ENCODE measurements around the gene RASSF4.

The RASSF4 gene

DNA sequence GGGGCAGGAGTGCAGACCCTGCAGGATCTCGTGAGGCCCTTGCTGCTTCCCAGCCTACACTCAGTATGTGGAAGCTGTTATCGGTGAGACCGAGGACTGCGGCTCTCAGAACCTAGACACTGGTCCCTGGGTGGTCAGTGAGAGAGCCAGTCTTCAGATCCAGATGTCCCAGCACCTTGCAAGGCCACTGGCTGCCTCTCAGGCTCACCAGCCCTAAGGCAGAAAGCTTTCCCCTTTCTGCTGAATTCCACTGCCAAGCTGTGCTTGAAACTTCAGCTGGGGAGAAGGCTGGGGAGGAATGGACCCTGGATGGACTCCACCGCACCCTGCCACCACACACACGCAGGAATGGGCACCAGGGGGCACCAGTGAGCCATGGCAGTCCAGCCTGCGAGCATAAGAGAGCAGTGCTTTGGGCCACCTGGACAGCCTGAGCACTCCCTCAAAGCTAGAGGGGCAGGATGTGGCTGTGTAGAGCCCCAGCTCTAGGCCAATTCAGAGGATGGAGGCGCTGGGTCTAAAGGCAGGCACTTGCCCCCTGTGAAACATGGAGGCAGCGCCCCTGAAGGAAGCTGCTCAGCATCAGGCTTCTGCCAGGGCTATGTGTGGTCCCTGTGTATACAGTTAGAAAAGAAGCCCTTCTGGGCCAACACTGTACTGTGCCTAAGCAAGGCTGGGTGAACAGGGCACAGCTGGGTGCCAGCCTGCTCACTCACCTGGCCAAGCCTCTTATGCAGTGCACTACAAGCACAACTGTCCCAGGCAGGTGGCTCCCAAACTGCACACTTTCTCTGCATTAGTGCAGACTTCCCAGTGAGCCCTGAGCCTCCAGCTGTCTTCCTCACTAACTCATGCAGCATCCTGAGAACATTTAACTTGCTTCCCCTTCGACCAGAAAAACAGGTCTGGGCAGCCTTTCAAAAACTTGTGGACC, 26.8 kb upstream of the RASSF4 start:
- in situ Hi-C loops (cut with HindIII; ENCODE audit: low sequenced_read_pairs), result no loop called here
- H3K4me3 ChIP-seq (ENCODE audit: low read depth, low read length), result no peak overlapping the region
- peak; percentile 60 for DNase-seq (ENCODE audit: low read depth)
- TF ChIP-seq, protein P1, sequence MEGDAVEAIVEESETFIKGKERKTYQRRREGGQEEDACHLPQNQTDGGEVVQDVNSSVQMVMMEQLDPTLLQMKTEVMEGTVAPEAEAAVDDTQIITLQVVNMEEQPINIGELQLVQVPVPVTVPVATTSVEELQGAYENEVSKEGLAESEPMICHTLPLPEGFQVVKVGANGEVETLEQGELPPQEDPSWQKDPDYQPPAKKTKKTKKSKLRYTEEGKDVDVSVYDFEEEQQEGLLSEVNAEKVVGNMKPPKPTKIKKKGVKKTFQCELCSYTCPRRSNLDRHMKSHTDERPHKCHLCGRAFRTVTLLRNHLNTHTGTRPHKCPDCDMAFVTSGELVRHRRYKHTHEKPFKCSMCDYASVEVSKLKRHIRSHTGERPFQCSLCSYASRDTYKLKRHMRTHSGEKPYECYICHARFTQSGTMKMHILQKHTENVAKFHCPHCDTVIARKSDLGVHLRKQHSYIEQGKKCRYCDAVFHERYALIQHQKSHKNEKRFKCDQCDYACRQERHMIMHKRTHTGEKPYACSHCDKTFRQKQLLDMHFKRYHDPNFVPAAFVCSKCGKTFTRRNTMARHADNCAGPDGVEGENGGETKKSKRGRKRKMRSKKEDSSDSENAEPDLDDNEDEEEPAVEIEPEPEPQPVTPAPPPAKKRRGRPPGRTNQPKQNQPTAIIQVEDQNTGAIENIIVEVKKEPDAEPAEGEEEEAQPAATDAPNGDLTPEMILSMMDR (IDR thresholded peaks at IDR 0.05; ENCODE audit: low read depth, low read length, missing control alignments), result peak; percentile 98

DNA sequence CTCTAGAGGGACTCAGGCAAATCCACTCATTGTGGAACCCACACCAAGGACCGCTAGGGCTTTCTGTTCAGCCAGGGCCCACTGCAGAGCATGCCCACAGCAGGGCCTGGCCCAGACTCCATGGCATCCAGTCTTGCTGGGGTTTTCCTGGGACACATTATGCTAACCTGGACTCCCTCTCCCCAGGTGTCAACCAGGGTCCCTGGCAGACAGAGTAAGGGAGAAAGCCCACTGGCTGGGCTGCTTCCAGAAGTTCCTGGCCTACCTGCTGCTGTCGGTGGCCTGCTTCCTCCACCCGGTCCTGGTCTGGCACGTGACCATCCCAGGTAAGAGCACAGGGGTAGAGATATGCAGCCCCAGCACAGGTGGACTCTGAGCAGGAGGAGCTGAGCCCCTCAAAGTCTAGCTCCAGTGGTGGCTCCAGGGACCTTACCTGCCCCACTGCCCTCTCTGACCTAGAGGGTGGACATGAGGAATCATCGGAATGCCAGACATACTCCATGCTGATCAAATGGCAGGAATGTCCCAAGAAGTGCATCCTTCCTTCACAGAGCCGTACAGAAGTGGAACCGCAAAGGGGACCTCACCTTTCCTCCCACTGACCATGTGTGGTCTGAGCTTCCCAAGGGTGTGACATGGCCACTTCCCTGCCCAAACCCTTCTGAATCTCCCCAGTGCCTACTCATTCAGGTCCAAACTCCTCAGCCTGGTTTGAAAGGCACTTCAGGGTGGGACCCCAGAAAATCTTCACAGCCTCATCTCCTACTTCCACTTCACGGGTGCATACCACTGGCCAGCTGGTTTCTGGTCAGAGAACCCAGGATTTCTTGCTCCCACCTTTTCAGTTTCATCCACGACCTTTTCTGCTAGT, 25.9 kb upstream of the RASSF4 start:
- DNase-seq (ENCODE audit: low read depth), result no peak
- in situ Hi-C loops (cut with HindIII; ENCODE audit: low sequenced_read_pairs), result no loop called here
- TF ChIP-seq, protein P1 (IDR thresholded peaks at IDR 0.05; ENCODE audit: low read depth, low read length, missing control alignments), result no peak
- no peak overlapping the region for H3K4me3 ChIP-seq (ENCODE audit: low read depth, low read length)

DNA sequence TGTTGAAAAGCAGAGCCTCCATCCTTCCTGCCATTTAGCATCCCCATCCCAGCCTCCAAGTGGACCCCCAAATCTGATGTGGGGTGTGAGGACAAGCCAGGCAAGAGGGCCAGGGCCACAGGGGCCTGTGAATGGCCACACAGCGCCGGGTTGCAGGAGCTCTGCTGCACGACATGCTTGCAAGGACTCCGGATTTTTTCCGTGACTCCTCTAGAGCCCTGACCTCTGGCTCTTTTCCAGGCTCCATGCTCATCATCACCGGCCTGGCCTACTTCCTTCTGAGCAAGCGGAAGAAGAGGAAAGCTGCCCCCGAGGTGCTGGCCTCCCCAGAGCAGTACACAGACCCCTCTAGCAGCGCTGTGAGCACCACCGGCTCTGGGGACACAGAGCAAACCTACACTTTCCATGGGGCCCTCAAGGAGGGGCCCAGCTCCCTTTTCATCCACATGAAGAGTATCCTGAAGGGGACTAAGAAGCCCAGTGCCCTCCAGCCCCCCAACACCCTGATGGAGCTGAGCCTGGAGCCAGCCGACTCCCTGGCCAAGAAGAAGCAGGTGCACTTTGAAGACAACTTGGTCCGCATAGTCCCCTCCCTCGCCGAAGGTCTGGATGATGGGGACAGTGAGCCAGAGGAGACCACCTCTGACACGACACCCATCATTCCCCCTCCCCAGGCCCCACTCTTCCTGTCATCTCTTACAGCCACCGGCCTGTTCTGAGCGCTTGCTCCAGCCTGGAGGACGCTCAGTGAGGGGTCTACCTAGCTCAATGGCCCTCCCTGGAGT, 25.0 kb upstream of the RASSF4 start:
- H3K4me3 ChIP-seq (ENCODE audit: low read depth, low read length), result no peak overlapping the region
- TF ChIP-seq, protein P1 (IDR thresholded peaks at IDR 0.05; ENCODE audit: low read depth, low read length, missing control alignments), result no peak
- no peak for DNase-seq (ENCODE audit: low read depth)
- in situ Hi-C loops (cut with HindIII; ENCODE audit: low sequenced_read_pairs), result no loop called here

DNA sequence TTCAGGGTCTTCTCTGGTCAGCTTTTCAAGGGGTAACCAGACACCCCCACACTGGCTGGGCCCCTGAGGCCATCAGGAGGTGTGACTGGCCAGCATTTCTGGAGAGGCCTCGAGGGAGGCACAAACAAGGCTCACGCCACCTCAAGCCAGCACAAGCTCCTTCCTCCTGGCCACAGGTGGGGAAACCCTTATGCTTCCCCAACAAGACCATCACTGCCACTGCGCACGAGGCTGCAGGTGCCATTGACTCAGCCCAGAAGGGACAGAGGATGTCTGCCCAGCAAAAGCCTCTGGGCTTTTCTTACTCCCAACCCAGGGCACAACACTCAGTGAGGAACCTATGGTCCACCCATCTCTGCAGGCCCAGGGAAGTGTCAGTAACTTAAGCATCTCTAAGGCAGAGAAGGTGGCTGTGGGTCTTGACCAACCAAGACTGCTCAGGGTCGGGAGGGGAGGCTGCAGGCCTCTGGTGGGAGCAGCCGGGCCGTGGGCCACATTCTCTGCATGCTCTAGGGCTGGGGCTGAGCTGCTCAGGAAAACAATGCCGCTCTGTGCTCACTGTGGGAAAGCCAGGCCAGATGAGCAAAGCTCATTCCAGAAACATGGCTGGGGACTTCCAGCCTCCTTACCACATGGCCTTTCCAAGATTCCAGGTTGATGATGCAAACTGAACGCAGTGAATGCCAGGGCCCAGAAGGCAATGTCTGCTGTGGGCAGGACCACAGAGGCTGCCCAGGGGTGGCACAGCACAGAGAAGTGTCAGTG, 24.2 kb upstream of the RASSF4 start:
- peak; percentile 76 for DNase-seq (ENCODE audit: low read depth)
- H3K4me3 ChIP-seq (ENCODE audit: low read depth, low read length), result no peak overlapping the region
- TF ChIP-seq, protein P1 (IDR thresholded peaks at IDR 0.05; ENCODE audit: low read depth, low read length, missing control alignments), result no peak
- in situ Hi-C loops (cut with HindIII; ENCODE audit: low sequenced_read_pairs), result no loop called here

DNA sequence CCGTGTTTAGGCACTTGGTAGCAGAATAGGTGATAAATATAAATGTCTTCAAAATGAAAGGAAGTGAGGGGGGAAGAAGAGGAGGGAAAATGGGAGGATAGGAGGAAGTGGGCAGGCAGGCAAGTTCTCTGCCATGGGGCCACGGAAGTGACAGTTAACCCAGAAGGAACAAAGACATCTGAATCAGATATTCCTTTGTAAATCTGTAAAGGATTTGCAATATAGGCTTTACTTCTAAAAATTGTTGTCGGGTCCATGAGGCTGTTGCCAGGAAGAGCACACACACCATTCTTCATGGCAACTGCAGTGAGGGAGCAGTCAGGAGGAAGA, 23.7 kb upstream of the RASSF4 start:
- TF ChIP-seq, protein P1 (IDR thresholded peaks at IDR 0.05; ENCODE audit: low read depth, low read length, missing control alignments), result no peak
- no peak for DNase-seq (ENCODE audit: low read depth)
- no peak overlapping the region for H3K4me3 ChIP-seq (ENCODE audit: low read depth, low read length)
- in situ Hi-C loops (cut with HindIII; ENCODE audit: low sequenced_read_pairs), result no loop called here
